GM21717 (cell line): ENCODE measurements around the gene RBM20.
A peak's percentile ranks its signal among the peaks of the same experiment; 100 is the strongest.
"Not testable (repeated sequence)": the region's sequence is repeated elsewhere in the genome, so short reads cannot be mapped to it uniquely, and the experiment has no call there.

ENCODE experiments used
- ATAC-seq: cut with Tn5 transposase; IDR thresholded peaks from one replicate; pipeline ENCODE4 v1.9.1; 2021; ENCODE audit warnings: mild to moderate bottlenecking, moderate library complexity; ENCODE audit not compliant: unreplicated experiment

The RBM20 gene

GRCh38 chr10:110700947-110701616 lies 56.9 kb downstream of the RBM20 start:
- ATAC-seq = no peak

- no peak for ATAC-seq
Observed at GRCh38 chr10:110701617-110701971, 57.5 kb downstream of the RBM20 start.

- ATAC-seq = no peak
Observed at GRCh38 chr10:110704070-110704469, 59.9 kb downstream of the RBM20 start.

- no peak for ATAC-seq
Observed at GRCh38 chr10:110704906-110705476, 60.9 kb downstream of the RBM20 start.

GRCh38 chr10:110705596-110705995 lies 61.5 kb downstream of the RBM20 start:
- not testable (repeated sequence) for ATAC-seq

- no peak for ATAC-seq
Observed at GRCh38 chr10:110706690-110707098, 62.6 kb downstream of the RBM20 start.

- ATAC-seq = no peak
Observed at GRCh38 chr10:110708776-110709443, 64.8 kb downstream of the RBM20 start.

- ATAC-seq = no peak
Observed at GRCh38 chr10:110709444-110709828, 65.3 kb downstream of the RBM20 start.

GRCh38 chr10:110709964-110710587 lies 65.9 kb downstream of the RBM20 start:
- ATAC-seq = no peak

- no peak for ATAC-seq
Observed at GRCh38 chr10:110710621-110711020, 66.5 kb downstream of the RBM20 start.

GRCh38 chr10:110711382-110711781 lies 67.2 kb downstream of the RBM20 start:
- peak; percentile 56 for ATAC-seq

GRCh38 chr10:110714356-110714755 lies 70.2 kb downstream of the RBM20 start:
- ATAC-seq = no peak

GRCh38 chr10:110717781-110718589 lies 73.8 kb downstream of the RBM20 start:
- ATAC-seq = peak; percentile 51

GRCh38 chr10:110721406-110722038 lies 77.4 kb downstream of the RBM20 start:
- no peak for ATAC-seq

- ATAC-seq = peak; percentile 56
Observed at GRCh38 chr10:110723224-110723891, 79.2 kb downstream of the RBM20 start.

- peak; percentile 78 for ATAC-seq
Observed at GRCh38 chr10:110724116-110724921, 80.2 kb downstream of the RBM20 start.

GRCh38 chr10:110724937-110725336 lies 80.8 kb downstream of the RBM20 start:
- no peak for ATAC-seq

- no peak for ATAC-seq
Observed at GRCh38 chr10:110725801-110726630, 81.9 kb downstream of the RBM20 start.
